Measurements from ENCODE around the gene SOWAHA.

The SOWAHA gene

DNA sequence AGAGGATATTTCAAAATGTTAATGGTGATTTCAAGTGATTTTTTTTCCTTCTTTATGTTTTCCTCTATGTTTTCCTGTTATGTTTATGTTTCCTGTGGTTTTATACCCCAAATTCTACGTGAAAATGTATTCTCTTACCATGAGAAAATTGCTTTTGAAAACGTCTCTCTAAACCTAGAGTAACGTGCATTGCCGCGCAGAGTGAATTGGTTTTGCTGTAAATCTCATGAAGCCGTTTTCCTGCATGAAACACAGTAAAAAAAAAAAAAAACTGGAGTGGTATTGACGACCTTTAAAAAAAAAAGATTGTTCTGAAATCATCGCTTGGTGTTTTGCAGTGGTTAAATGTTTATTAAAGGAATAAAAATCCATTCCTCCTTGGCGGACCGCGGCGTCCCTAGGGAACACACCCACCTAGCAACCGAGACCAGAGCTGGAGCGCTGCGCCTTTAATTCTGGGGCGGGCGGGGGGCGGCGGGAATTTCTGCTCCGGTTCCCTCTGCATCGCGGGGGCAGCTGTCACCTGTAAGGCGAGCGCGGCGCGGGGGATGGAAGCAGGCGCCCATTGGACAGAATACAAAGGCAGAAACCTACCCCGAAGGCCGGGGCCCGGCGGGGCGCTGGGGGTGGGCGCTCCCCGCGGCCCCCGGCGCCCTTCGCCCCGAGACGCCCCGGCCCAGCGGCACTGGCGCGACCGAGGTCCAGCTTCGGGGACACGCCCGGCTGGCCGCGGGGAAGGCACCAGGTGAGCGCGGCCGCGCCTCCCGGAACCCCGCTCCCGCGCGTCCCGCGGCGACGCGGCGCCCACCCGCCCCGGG, at the start of gene SOWAHA:
TSS of gene SOWAHA (plus strand) at position 522 of the 818 bp plus-strand sequence. CDS start 320 bp downstream, outside the sequence.
- TF ChIP-seq HDGF (IDR thresholded peaks at IDR 0.05; ENCODE audit: borderline replicate concordance) (no peak), L3MBTL2 (conservative IDR thresholded peaks at IDR 0.05) (0 out of 2 replicates have a peak, but pooled peaks have one; percentile 13), ZNF384 (IDR thresholded peaks at IDR 0.05) (peak; percentile 30)
- POLR2A ChIA-PET = interaction anchor here (1.2 kb wide), 2 partner anchors 12 to 76 kb away, joined by 4 to 5 read pairs; partner anchors contain the start of gene KIF3A
- peak; percentile 67 for DNase-seq (ENCODE audit: extremely low spot score)
- CTCF ChIA-PET = interaction anchor here (0.7 to 1.2 kb wide), 2 partner anchors 37 to 58 kb away, joined by 3 to 6 read pairs; no protein-coding TSS in a partner anchor

GRCh38 chr5:132764051-132764450, 49.1 kb upstream of the SOWAHA start:
- DNase-seq (ENCODE audit: extremely low spot score) = no peak
- ChIA-PET CTCF (no interaction called here), POLR2A (interaction anchor here (0.6 kb wide), 1 partner anchor 290 kb away, joined by 3 read pairs; no protein-coding TSS in a partner anchor)
- no peak for TF ChIP-seq FOXA1 (IDR thresholded peaks at IDR 0.05)
- no peak for TF ChIP-seq SUZ12 (IDR thresholded peaks at IDR 0.05)
- TF ChIP-seq ZNF384 (IDR thresholded peaks at IDR 0.05) = no peak
- TF ChIP-seq NFRKB (IDR thresholded peaks at IDR 0.05) = no peak
- no peak for TF ChIP-seq LEF1 (IDR thresholded peaks at IDR 0.05; ENCODE audit: borderline replicate concordance)
- no peak for TF ChIP-seq FOXM1 (IDR thresholded peaks at IDR 0.05; ENCODE audit: borderline replicate concordance)
- TF ChIP-seq HDGF (IDR thresholded peaks at IDR 0.05; ENCODE audit: borderline replicate concordance) = no peak

DNA sequence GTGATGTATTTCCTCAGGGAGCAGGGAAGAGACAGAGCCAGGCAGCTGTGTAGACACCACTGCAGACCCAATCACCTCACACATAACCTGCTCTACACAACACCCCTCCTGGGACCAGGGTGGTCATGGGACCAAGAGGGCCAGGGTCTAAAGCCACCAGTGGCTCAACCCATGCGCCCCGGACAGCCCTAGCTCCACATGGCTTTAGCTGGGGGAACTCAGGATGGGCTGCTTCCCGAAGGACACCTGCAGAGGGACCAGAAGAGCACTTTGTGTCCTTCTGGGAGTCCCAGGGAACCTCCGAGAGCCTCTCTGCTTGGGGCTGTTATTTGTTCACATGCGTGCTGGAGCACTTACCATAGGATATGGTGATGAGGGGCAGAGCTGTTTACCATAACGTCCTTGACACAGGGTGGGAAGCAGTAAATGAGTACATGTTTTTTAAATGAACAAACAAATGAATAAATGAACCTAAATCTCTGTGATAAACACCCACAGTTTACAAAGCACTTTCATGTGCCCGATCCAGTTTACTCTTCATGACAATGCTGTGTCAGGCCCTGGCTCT, 48.3 kb upstream of the SOWAHA start:
- TF ChIP-seq FOXM1 (IDR thresholded peaks at IDR 0.05; ENCODE audit: borderline replicate concordance) (no peak), SUZ12 (IDR thresholded peaks at IDR 0.05) (no peak), LEF1 (IDR thresholded peaks at IDR 0.05; ENCODE audit: borderline replicate concordance) (no peak), FOXA1 (IDR thresholded peaks at IDR 0.05) (no peak), ZNF384 (IDR thresholded peaks at IDR 0.05) (no peak), ELF4 (IDR thresholded peaks at IDR 0.05) (no peak)
- ChIA-PET CTCF (no interaction called here), POLR2A (interaction anchor here (0.6 kb wide), 1 partner anchor 19 kb away, joined by 3 read pairs; no protein-coding TSS in a partner anchor)
- DNase-seq (ENCODE audit: extremely low spot score) = no peak

GRCh38 chr5:132765311-132766019, 47.6 kb upstream of the SOWAHA start:
- ChIA-PET CTCF (no interaction called here), POLR2A (interaction anchor here (0.6 to 1.5 kb wide), 2 partner anchors 10 to 19 kb away, joined by 3 to 4 read pairs; no protein-coding TSS in a partner anchor)
- DNase-seq (ENCODE audit: extremely low spot score) = no peak
- TF ChIP-seq L3MBTL2 (conservative IDR thresholded peaks at IDR 0.05) (no peak), ZNF384 (IDR thresholded peaks at IDR 0.05) (no peak), BHLHE40 (IDR thresholded peaks at IDR 0.05; ENCODE audit: borderline replicate concordance) (no peak), NFRKB (IDR thresholded peaks at IDR 0.05) (no peak), SUZ12 (IDR thresholded peaks at IDR 0.05) (no peak), FOXM1 (IDR thresholded peaks at IDR 0.05; ENCODE audit: borderline replicate concordance) (no peak), PKNOX1 (IDR thresholded peaks at IDR 0.05) (no peak), ARNT (IDR thresholded peaks at IDR 0.05) (no peak), CTBP1 (IDR thresholded peaks at IDR 0.05; ENCODE audit: borderline replicate concordance) (no peak), FOXA1 (IDR thresholded peaks at IDR 0.05) (no peak), FOXK2 (IDR thresholded peaks at IDR 0.05) (no peak)

- ChIA-PET POLR2A (interaction anchor here (1.5 to 1.7 kb wide), 2 partner anchors 9 to 11 kb away, joined by 4 to 5 read pairs; partner anchors contain the start of gene SEPTIN8), CTCF (interaction anchor here (1.0 kb wide), 1 partner anchor 54 kb away, joined by 4 read pairs; no protein-coding TSS in a partner anchor)
- no peak for DNase-seq (ENCODE audit: extremely low spot score)
- no peak for TF ChIP-seq CTBP1 (IDR thresholded peaks at IDR 0.05; ENCODE audit: borderline replicate concordance)
- TF ChIP-seq SUZ12 (IDR thresholded peaks at IDR 0.05) = no peak
- no peak for TF ChIP-seq PKNOX1 (IDR thresholded peaks at IDR 0.05)
- no peak for TF ChIP-seq L3MBTL2 (conservative IDR thresholded peaks at IDR 0.05)
- TF ChIP-seq FOXA1 (IDR thresholded peaks at IDR 0.05) = no peak
- no peak for TF ChIP-seq SP1 (IDR thresholded peaks at IDR 0.05)
- no peak for TF ChIP-seq NFRKB (IDR thresholded peaks at IDR 0.05)
- no peak for TF ChIP-seq ZNF384 (IDR thresholded peaks at IDR 0.05)
- no peak for TF ChIP-seq LEF1 (IDR thresholded peaks at IDR 0.05; ENCODE audit: borderline replicate concordance)
- no peak for TF ChIP-seq BHLHE40 (IDR thresholded peaks at IDR 0.05; ENCODE audit: borderline replicate concordance)
- TF ChIP-seq TARDBP (IDR thresholded peaks at IDR 0.05) = no peak
- no peak for TF ChIP-seq FOXK2 (IDR thresholded peaks at IDR 0.05)
- TF ChIP-seq HDGF (IDR thresholded peaks at IDR 0.05; ENCODE audit: borderline replicate concordance) = no peak
- no peak for TF ChIP-seq ARNT (IDR thresholded peaks at IDR 0.05)
- TF ChIP-seq FOXM1 (IDR thresholded peaks at IDR 0.05; ENCODE audit: borderline replicate concordance) = no peak
- no peak for TF ChIP-seq ELF4 (IDR thresholded peaks at IDR 0.05)
Observed at GRCh38 chr5:132766020-132766805, 46.9 kb upstream of the SOWAHA start.
